Upper lobe of left lung (tissue), 6 donors: Measurements from ENCODE around the gene CD8B. TPM values are rescaled to one million over a fixed set of nuclear protein-coding genes. Genes with fewer than 3 reads are reported as not detected.

Experiments used
- ATAC-seq, 2 donors: fragments of 200-7000 bp; cut with Tn5 transposase; one replicate each; pipeline ENCODE4 v1.9.1; 2022; ENCODE audit warnings: mild to moderate bottlenecking in 2 of 2, moderate library complexity in 2 of 2; ENCODE audit not compliant: low FRiP score in 2 of 2
- DNase-seq, 2 donors: peaks; one replicate each; pipeline ENCODE4 v3.0.0-alpha.2; 2019 to 2020
- H3K27ac ChIP-seq, 4 donors: fragments of 200-600 bp; sonication (generic); one replicate each; pipeline ENCODE4 v1.5.1; 2016 to 2019
- H3K27me3 ChIP-seq, 4 donors: fragments of 200-600 bp; sonication (generic); one replicate each; pipeline ENCODE4 v1.5.1; 2017 to 2019
- H3K36me3 ChIP-seq, 4 donors: fragments of 200-600 bp; sonication (generic); one replicate each; pipeline ENCODE4 v1.5.1; 2016 to 2019
- H3K4me1 ChIP-seq, 4 donors: fragments of 200-600 bp; sonication (generic); one replicate each; pipeline ENCODE4 v1.5.1; 2018 to 2019
- H3K4me3 ChIP-seq, 4 donors: fragments of 200-600 bp; sonication (generic); one replicate each; pipeline ENCODE4 v1.5.1; 2017 to 2019; ENCODE audit warnings: mild to moderate bottlenecking in 2 of 4, moderate library complexity in 1 of 4
- H3K9me3 ChIP-seq, 4 donors: fragments of 200-600 bp; sonication (generic); one replicate each; pipeline ENCODE4 v1.5.1; 2018 to 2019
- EP300 ChIP-seq, 4 donors: sonication (generic); formaldehyde crosslinking; IDR thresholded peaks; one replicate each; pipeline ENCODE4 v1.5.1; 2017; ENCODE audit warnings: antibody characterized with exemption in 4 of 4, control low read depth in 2 of 4
- POLR2A ChIP-seq, 4 donors: fragments of 450-650 bp; IDR thresholded peaks; one replicate each; pipeline ENCODE4 v1.5.1; 2016 to 2017; ENCODE audit warnings: antibody characterized with exemption in 4 of 4, mild to moderate bottlenecking in 2 of 4
- POLR2AphosphoS5 ChIP-seq, 2 donors: sonication (generic); formaldehyde crosslinking; IDR thresholded peaks; one replicate each; pipeline ENCODE4 v1.5.1; 2017; ENCODE audit warnings: antibody characterized with exemption in 2 of 2
- WGBS, 2 donors: methylation state at CpG; one replicate each; pipeline ENCODE4 v1.1.5; 2017 to 2018; 5-methylcytosine and 5-hydroxymethylcytosine counted together
- total RNA-seq, 6 donors: library from RNA; depleted of rRNA in 4 of 6; stranded (reverse); fragments of >200 nt in 4 of 6; gene quantifications; one replicate each; pipeline versions ENCODE4 v1.1.0 to v1.2.1, GENCODE V29; 2016 to 2021
- TF ChIP-seq, protein P1 (sequence below), 6 experiments: fragments of 450-650 bp in 4 of 6; fragments of 200-600 bp in 2 of 6; sonication (generic) in 2 of 6; IDR thresholded peaks; one replicate each; pipeline ENCODE4 v1.5.1; 2016 to 2019; ENCODE audit warnings: antibody characterized with exemption in 6 of 6
- donor health status: DM: no; HTN: no; CAD: no; lungs with moderate emphysema.
- donor health status: DM: no; HTN: yes; CAD: no; lungs with severe emphysema.

Gene CD8B
- total RNA-seq, 6 donors from 2014 or later: 1.4 to 13.3 (median 5.2) TPM

- no peak for ATAC-seq
- H3K27ac ChIP-seq: no peak overlapping the region
- no peaks in the 10 kb centered on the region for H3K27me3 ChIP-seq
- H3K36me3 ChIP-seq: peaks cover 23 to 65% (median 35%) of the 10 kb centered on the region in 4 donors
- 89% methylated on average over 4 of the region's 4 CpGs for WGBS, 2 donors
- no peak overlapping the region for H3K4me3 ChIP-seq
- no peaks in the 10 kb centered on the region for H3K9me3 ChIP-seq
- no peak for DNase-seq
- no peak for TF ChIP-seq POLR2A (IDR thresholded peaks at IDR 0.05)
- TF ChIP-seq, protein P1, sequence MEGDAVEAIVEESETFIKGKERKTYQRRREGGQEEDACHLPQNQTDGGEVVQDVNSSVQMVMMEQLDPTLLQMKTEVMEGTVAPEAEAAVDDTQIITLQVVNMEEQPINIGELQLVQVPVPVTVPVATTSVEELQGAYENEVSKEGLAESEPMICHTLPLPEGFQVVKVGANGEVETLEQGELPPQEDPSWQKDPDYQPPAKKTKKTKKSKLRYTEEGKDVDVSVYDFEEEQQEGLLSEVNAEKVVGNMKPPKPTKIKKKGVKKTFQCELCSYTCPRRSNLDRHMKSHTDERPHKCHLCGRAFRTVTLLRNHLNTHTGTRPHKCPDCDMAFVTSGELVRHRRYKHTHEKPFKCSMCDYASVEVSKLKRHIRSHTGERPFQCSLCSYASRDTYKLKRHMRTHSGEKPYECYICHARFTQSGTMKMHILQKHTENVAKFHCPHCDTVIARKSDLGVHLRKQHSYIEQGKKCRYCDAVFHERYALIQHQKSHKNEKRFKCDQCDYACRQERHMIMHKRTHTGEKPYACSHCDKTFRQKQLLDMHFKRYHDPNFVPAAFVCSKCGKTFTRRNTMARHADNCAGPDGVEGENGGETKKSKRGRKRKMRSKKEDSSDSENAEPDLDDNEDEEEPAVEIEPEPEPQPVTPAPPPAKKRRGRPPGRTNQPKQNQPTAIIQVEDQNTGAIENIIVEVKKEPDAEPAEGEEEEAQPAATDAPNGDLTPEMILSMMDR (IDR thresholded peaks at IDR 0.05): no peak
- no peak for TF ChIP-seq POLR2AphosphoS5 (IDR thresholded peaks at IDR 0.05)
- no peak for TF ChIP-seq EP300 (IDR thresholded peaks at IDR 0.05)
- H3K4me1 ChIP-seq: peaks cover 0 to 5% (median 0%) of the 10 kb centered on the region in 4 donors
Observed at GRCh38 chr2:86769838-86770237, 91.8 kb downstream of the CD8B start.

GRCh38 chr2:86768189-86768949 lies 93.3 kb downstream of the CD8B start:
- H3K4me1 ChIP-seq: peaks cover 0 to 5% (median 0%) of the 10 kb centered on the region in 4 donors
- H3K4me3 ChIP-seq: no peak overlapping the region
- TF ChIP-seq POLR2A (IDR thresholded peaks at IDR 0.05) (no peak), EP300 (IDR thresholded peaks at IDR 0.05) (no peak), POLR2AphosphoS5 (IDR thresholded peaks at IDR 0.05) (peak in 1 of 2 donors; percentile 63)
- TF ChIP-seq, protein P1 (IDR thresholded peaks at IDR 0.05): no peak
- ATAC-seq: peak in 1 of 2 donors; percentile 29
- H3K27me3 ChIP-seq: no peaks in the 10 kb centered on the region
- H3K27ac ChIP-seq: no peak overlapping the region
- H3K36me3 ChIP-seq: peaks cover 18 to 51% (median 30%) of the 10 kb centered on the region in 4 donors
- no peaks in the 10 kb centered on the region for H3K9me3 ChIP-seq
- DNase-seq: no peak
- WGBS, 2 donors: 73 to 79% methylated on average over 5 of the region's 5 CpGs

Other genes with a start within 250 kb of the CD8B start
- gene RNF103, start 238.0 kb downstream of the CD8B start, total RNA-seq: 10 to 100 TPM; 13.7 to 48.4 (median 21.3) TPM
- gene RMND5A, start 141.6 kb downstream of the CD8B start, total RNA-seq: 10 to 100 TPM; 19.9 to 55.3 (median 26.5) TPM
- gene CD8A, start 71.0 kb downstream of the CD8B start, total RNA-seq: 1 to 10 TPM; 4.1 to 5.6 (median 4.7) TPM
- gene RGPD1, start 80.2 kb upstream of the CD8B start, total RNA-seq: 1 to 10 TPM in 2 of 6 donors, under 1 TPM in 4; 0.55 to 5.2 (median 0.71) TPM
- gene PLGLB1, start 160.0 kb upstream of the CD8B start, total RNA-seq: 1 to 10 TPM in 2 of 6 donors, under 1 TPM in 3, not detected in 1; 0.52 to 3.7 (median 0.88) TPM